Stomach (tissue), 4 donors: ENCODE measurements around the gene EFNA1.

ENCODE experiments used
- CTCF ChIP-seq, 7 experiments: fragments of 450-650 bp in 4 of 7; fragments of 200-600 bp in 3 of 7; sonication (generic) in 3 of 7; IDR thresholded peaks; one replicate each; pipeline ENCODE4 v1.5.1; 2016 to 2019; ENCODE audit warnings: antibody characterized with exemption in 7 of 7, control low read depth in 2 of 7, mild to moderate bottlenecking in 1 of 7
- EP300 ChIP-seq: sonication (generic); formaldehyde crosslinking; IDR thresholded peaks from one replicate; pipeline ENCODE4 v1.6.1; 2017; ENCODE audit warnings: antibody characterized with exemption
- POLR2A ChIP-seq, 4 donors: fragments of 450-650 bp; IDR thresholded peaks; one replicate each; pipeline ENCODE4 v1.6.1; 2016; ENCODE audit warnings: antibody characterized with exemption in 4 of 4, control low read depth in 2 of 4, mild to moderate bottlenecking in 1 of 4, moderate library complexity in 1 of 4
- POLR2AphosphoS5 ChIP-seq, 3 donors: sonication (generic); formaldehyde crosslinking; IDR thresholded peaks; one replicate each; pipeline ENCODE4 v1.6.1; 2016; ENCODE audit warnings: antibody characterized with exemption in 3 of 3

GRCh38 chr1:155179112-155180031 is 51.7 kb downstream of the EFNA1 start:
- TF ChIP-seq CTCF (IDR thresholded peaks at IDR 0.05) = no peak
- no peak for TF ChIP-seq POLR2A (IDR thresholded peaks at IDR 0.05)
- TF ChIP-seq POLR2AphosphoS5 (IDR thresholded peaks at IDR 0.05) = peak in 1 of 3 donors; percentile 12
- TF ChIP-seq EP300 = no peak
